NB4 (cell line): ENCODE results near the gene MPRIP.

Experiments used
- MYC ChIP-seq: IDR thresholded peaks from 2 replicates; pipeline ENCODE4 v1.6.1; 2011; ENCODE audit warnings: low read depth, low read length
- POLR2A ChIP-seq: IDR thresholded peaks from 2 replicates; pipeline ENCODE4 v1.6.1; 2011; ENCODE audit warnings: mild to moderate bottlenecking; ENCODE audit not compliant: insufficient read length; ENCODE audit errors: extremely low read depth
- TF ChIP-seq, protein P1 (sequence below): IDR thresholded peaks from one replicate; pipeline ENCODE4 v1.5.1; 2012; ENCODE audit warnings: low read depth, low read length
- TF ChIP-seq, protein P2 (sequence below): IDR thresholded peaks from 2 replicates; pipeline ENCODE4 v1.6.1; 2011; ENCODE audit warnings: low read depth, low read length

DNA sequence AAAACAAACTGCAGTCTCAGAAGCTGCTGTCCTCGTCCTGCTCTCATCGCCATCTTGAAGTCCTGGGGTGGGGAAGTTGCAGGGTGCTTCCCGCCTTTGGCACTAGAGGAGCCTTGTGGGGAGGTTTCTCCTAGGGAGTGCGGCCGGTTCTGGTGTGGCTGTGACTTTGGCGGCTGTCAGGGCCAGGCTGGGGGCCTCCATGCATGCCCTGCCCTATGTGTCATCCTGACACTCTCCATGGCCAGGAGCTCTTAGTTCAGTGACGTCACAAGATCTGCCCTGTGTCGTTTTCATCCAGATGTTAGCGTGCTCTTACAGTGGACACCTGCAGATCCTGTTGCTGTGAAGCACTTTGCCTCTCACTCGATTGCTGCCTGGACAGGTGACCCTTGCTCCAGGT is 114.3 kb downstream of the MPRIP start:
- TF ChIP-seq, protein P1, sequence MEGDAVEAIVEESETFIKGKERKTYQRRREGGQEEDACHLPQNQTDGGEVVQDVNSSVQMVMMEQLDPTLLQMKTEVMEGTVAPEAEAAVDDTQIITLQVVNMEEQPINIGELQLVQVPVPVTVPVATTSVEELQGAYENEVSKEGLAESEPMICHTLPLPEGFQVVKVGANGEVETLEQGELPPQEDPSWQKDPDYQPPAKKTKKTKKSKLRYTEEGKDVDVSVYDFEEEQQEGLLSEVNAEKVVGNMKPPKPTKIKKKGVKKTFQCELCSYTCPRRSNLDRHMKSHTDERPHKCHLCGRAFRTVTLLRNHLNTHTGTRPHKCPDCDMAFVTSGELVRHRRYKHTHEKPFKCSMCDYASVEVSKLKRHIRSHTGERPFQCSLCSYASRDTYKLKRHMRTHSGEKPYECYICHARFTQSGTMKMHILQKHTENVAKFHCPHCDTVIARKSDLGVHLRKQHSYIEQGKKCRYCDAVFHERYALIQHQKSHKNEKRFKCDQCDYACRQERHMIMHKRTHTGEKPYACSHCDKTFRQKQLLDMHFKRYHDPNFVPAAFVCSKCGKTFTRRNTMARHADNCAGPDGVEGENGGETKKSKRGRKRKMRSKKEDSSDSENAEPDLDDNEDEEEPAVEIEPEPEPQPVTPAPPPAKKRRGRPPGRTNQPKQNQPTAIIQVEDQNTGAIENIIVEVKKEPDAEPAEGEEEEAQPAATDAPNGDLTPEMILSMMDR = no peak
- TF ChIP-seq POLR2A = no peak
- TF ChIP-seq, protein P2, sequence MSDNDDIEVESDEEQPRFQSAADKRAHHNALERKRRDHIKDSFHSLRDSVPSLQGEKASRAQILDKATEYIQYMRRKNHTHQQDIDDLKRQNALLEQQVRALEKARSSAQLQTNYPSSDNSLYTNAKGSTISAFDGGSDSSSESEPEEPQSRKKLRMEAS = no peak
- TF ChIP-seq MYC = no peak
